ENCODE data around the gene NFATC2. TPM values are rescaled to one million over a fixed set of nuclear protein-coding genes. Genes with fewer than 3 reads are reported as not detected.

NFATC2 gene
- total and polyA plus RNA-seq, 2 of the 8 experiments (the other 6 are each of a cell fraction or from before 2014, with no cell fraction given) = 0.27 to 0.91 TPM

GRCh38 chr20:51525241-51526105, 17.0 kb downstream of the NFATC2 start:
- Histone ChIP-seq H3K9ac (replicated peaks in 1 of 4; ENCODE audit: extremely low read depth in 1 of 4, low read depth in 3 of 4, low read length in 3 of 4) (no peak overlapping the region), H3K27me3 (replicated peaks in 1 of 4; ENCODE audit: control insufficient read depth in 3 of 4, extremely low read depth in 1 of 4, insufficient read depth in 3 of 4, low read length in 3 of 4) (no peaks in the 10 kb centered on the region), H2BK20ac (ENCODE audit: low read length) (no peak overlapping the region), H3K36me3 (ENCODE audit: control insufficient read depth in 2 of 4, insufficient read depth in 4 of 4, low read length in 3 of 4) (no peaks in the 10 kb centered on the region), H3K79me2 (ENCODE audit: control insufficient read depth in 1 of 2, insufficient read depth in 2 of 2, low read length in 2 of 2) (no peaks in the 10 kb centered on the region), H3K9me3 (ENCODE audit: insufficient read depth in 2 of 2, low read depth in 1 of 2, low read length in 1 of 2) (no peaks in the 10 kb centered on the region), H3K56ac (replicated peaks; ENCODE audit: insufficient read length, low read depth, low read length) (no peak overlapping the region), H2BK12ac (ENCODE audit: low read depth, low read length) (no peak overlapping the region), H2BK120ac (replicated peaks; ENCODE audit: low read depth, low read length) (no peak overlapping the region), H3K14ac (ENCODE audit: insufficient read length) (no peak overlapping the region), H2BK5ac (ENCODE audit: low read depth, low read length) (no peak overlapping the region), H3K23ac (ENCODE audit: insufficient read length) (no peak overlapping the region), H3K4me3 (ENCODE audit: extremely low read depth in 1 of 4, insufficient read depth in 2 of 4, low read depth in 3 of 4, low read length in 4 of 4) (no peak overlapping the region), H4K91ac (replicated peaks; ENCODE audit: insufficient read length, low read length) (no peak overlapping the region), H4K20me1 (replicated peaks in 1 of 2; ENCODE audit: control insufficient read depth in 1 of 2, insufficient read depth in 2 of 2, low read length in 2 of 2) (no peaks in the 10 kb centered on the region), H3K79me1 (ENCODE audit: low read depth, low read length) (no peaks in the 10 kb centered on the region), H2AK5ac (ENCODE audit: low read depth, low read length) (no peak overlapping the region), H3K23me2 (ENCODE audit: low read depth, low read length) (no peaks in the 10 kb centered on the region), H4K8ac (ENCODE audit: extremely low read depth, insufficient read depth, low read length) (no peak overlapping the region), H3K18ac (ENCODE audit: extremely low read depth, low read length) (no peak overlapping the region), H3K4me1 (replicated peaks in 1 of 4; ENCODE audit: control insufficient read depth in 3 of 4, insufficient read depth in 4 of 4, low read length in 3 of 4) (no peaks in the 10 kb centered on the region; a peak in 1 of 7 replicates), H3K4me2 (ENCODE audit: insufficient read depth in 1 of 2, low read depth in 2 of 2, low read length in 2 of 2) (no peak overlapping the region), H4K5ac (ENCODE audit: insufficient read length, low read depth, low read length) (no peak overlapping the region), H2BK15ac (ENCODE audit: low read length) (no peak overlapping the region), H3K4ac (replicated peaks; ENCODE audit: insufficient read length, low read depth, low read length) (no peak overlapping the region), H3K27ac (ENCODE audit: low read depth, low read length) (no peak overlapping the region), H2AFZ (ENCODE audit: low read length) (no peak overlapping the region)
- DNase-seq (ENCODE audit: low read depth in 1 of 2, low spot score in 2 of 2) (no peak), FAIRE-seq (no peak)
- WGBS, 2 experiments (ENCODE audit: extremely low coverage in 1 of 2, insufficient coverage in 1 of 2, insufficient read length in 1 of 2, insufficient replicate concordance in 2 of 2, low coverage in 1 of 2, low lambda C conversion rate in 2 of 2, missing lambda C conversion rate in 1 of 2) = 91% methylated on average over 16 of the region's 20 CpGs; no CpG with 5 or more reads in 1 of the 2 experiments
- TF ChIP-seq MAFK (IDR thresholded peaks at IDR 0.05; ENCODE audit: low read depth, low read length) (peak; percentile 2; the same call in 1 of the 2 replicates), E2F6 (IDR thresholded peaks at IDR 0.05) (no peak), CHD1 (IDR thresholded peaks at IDR 0.05; ENCODE audit: low read depth, low read length) (no peak), BCL11A (IDR thresholded peaks at IDR 0.05; ENCODE audit: low read depth in 2 of 2, low read length in 2 of 2) (no peak), ASH2L (IDR thresholded peaks at IDR 0.05; ENCODE audit: low read length) (no peak)
- CTCF ChIA-PET (ENCODE audit: partially characterized antibody) = interaction anchor here (1.5 to 1.6 kb wide), 2 partner anchors 97 to 538 kb away, joined by 4 to 5 read pairs; no protein-coding TSS in a partner anchor
- POLR2A ChIA-PET (ENCODE audit: partially characterized antibody) = no interaction called here
